HEK293 (cell line): Measurements from ENCODE around the gene RPL26.
A peak's percentile ranks its signal among the peaks of the same experiment; 100 is the strongest.

ENCODE experiments used
- CTCF ChIA-PET: fragments of 350-600 bp; formaldehyde crosslinking; extraction: SDS; loops from one replicate; lab custom pipeline; 2021; ENCODE audit warnings: antibody characterized with exemption; lab: Yijun Ruan, JAX
- POLR2A ChIA-PET: fragments of 300-600 bp; formaldehyde crosslinking; extraction: SDS; loops from one replicate; lab custom pipeline; 2020; ENCODE audit warnings: antibody characterized with exemption, inconsistent platforms; lab: Yijun Ruan, JAX
- H3K27ac ChIP-seq: fragments of 200-500 bp; sonication (Bioruptor generic); 2 replicates; pipeline ENCODE4 v1.5.1; 2014; ENCODE audit warnings: low read depth, low read length, control low read depth, inconsistent platforms; ENCODE audit errors: extremely low read depth
- H3K36me3 ChIP-seq, 2 experiments: fragments of 200-500 bp in 1 of 2; sonication (Bioruptor generic) in 1 of 2; 1 replicate in 1 of 2; 2 replicates in 1 of 2; pipeline ENCODE4 v1.5.1; 2014 to 2017; ENCODE audit warnings: inconsistent platforms in 2 of 2, low read length in 2 of 2; ENCODE audit not compliant: control insufficient read depth in 2 of 2, insufficient read depth in 1 of 2
- H3K4me1 ChIP-seq: fragments of 200-500 bp; sonication (Bioruptor generic); 2 replicates; pipeline ENCODE4 v1.5.1; 2014; ENCODE audit warnings: mild to moderate bottlenecking, low read length, inconsistent platforms; ENCODE audit not compliant: control insufficient read depth, insufficient read depth
- H3K4me3 ChIP-seq: 2 replicates; pipeline ENCODE4 v1.5.1; 2011; ENCODE audit warnings: low read depth, mild to moderate bottlenecking, control low read depth, low read length, moderate library complexity
- H3K9me3 ChIP-seq: fragments of 200-500 bp; sonication (Bioruptor generic); 2 replicates; pipeline ENCODE4 v1.5.1; 2014; ENCODE audit warnings: low read depth, low read length, inconsistent platforms; ENCODE audit not compliant: control insufficient read depth, insufficient read depth
- GLI2 ChIP-seq: fragments of 450-650 bp; formaldehyde crosslinking; IDR thresholded peaks from 2 replicates; pipeline ENCODE4; 2017; ENCODE audit warnings: missing biosample characterization, missing genetic modification characterization, low read depth, borderline replicate concordance
- HOXA7 ChIP-seq: sonication (generic); formaldehyde crosslinking; IDR thresholded peaks from 2 replicates; pipeline ENCODE4 v1.8.1; 2022; ENCODE audit warnings: missing genetic modification reagents, borderline replicate concordance
- IKZF3 ChIP-seq: fragments of 450-650 bp; IDR thresholded peaks from 2 replicates; pipeline ENCODE4 v1.5.0; 2018; ENCODE audit warnings: missing biosample characterization, mild to moderate bottlenecking, missing genetic modification characterization, moderate library complexity
- KLF8 ChIP-seq: fragments of 450-650 bp; formaldehyde crosslinking; IDR thresholded peaks from 2 replicates; pipeline ENCODE4 v1.5.1; 2016; ENCODE audit warnings: missing biosample characterization, missing genetic modification characterization
- PRDM1 ChIP-seq: fragments of 450-650 bp; formaldehyde crosslinking; IDR thresholded peaks from 2 replicates; pipeline ENCODE4; 2016; ENCODE audit warnings: missing biosample characterization, missing genetic modification characterization
- YY1 ChIP-seq: fragments of 450-650 bp; formaldehyde crosslinking; IDR thresholded peaks from 2 replicates; pipeline ENCODE4 v1.5.1; 2018; ENCODE audit warnings: missing biosample characterization, missing genetic modification characterization
- ZBTB17 ChIP-seq: fragments of 450-650 bp; formaldehyde crosslinking; IDR thresholded peaks from 2 replicates; pipeline ENCODE4 v1.5.1; 2016; ENCODE audit warnings: missing biosample characterization, missing genetic modification characterization
- ZBTB48 ChIP-seq: fragments of 450-650 bp; formaldehyde crosslinking; IDR thresholded peaks from 2 replicates; pipeline ENCODE4 v1.5.1; 2016; ENCODE audit warnings: missing biosample characterization, missing genetic modification characterization
- ZBTB7A ChIP-seq: fragments of 450-650 bp; formaldehyde crosslinking; IDR thresholded peaks from 2 replicates; pipeline ENCODE4 v1.5.1; 2016; ENCODE audit warnings: low read depth, missing biosample characterization, missing genetic modification characterization
- ZBTB8A ChIP-seq: fragments of 450-650 bp; formaldehyde crosslinking; IDR thresholded peaks from 2 replicates; pipeline ENCODE4 v1.5.1; 2016; ENCODE audit warnings: missing biosample characterization, missing genetic modification characterization
- ZNF2 ChIP-seq: fragments of 450-650 bp; formaldehyde crosslinking; IDR thresholded peaks from 2 replicates; pipeline ENCODE4 v1.5.1; 2016; ENCODE audit warnings: missing biosample characterization, missing genetic modification characterization
- ZNF311 ChIP-seq: fragments of 450-650 bp; formaldehyde crosslinking; IDR thresholded peaks from 2 replicates; pipeline ENCODE4 v1.5.1; 2017; ENCODE audit warnings: missing biosample characterization, missing genetic modification characterization, borderline replicate concordance
- ZNF341 ChIP-seq: fragments of 450-650 bp; formaldehyde crosslinking; IDR thresholded peaks from 2 replicates; pipeline ENCODE4; 2016; ENCODE audit warnings: low read depth, missing biosample characterization, missing genetic modification characterization
- ZNF366 ChIP-seq: fragments of 450-650 bp; formaldehyde crosslinking; conservative IDR thresholded peaks from 2 replicates; pipeline ENCODE4 v1.5.1; 2016; ENCODE audit warnings: missing biosample characterization, missing genetic modification characterization
- ZNF37A ChIP-seq: fragments of 450-650 bp; IDR thresholded peaks from 2 replicates; pipeline ENCODE4 v1.5.1; 2018; ENCODE audit warnings: missing biosample characterization, missing genetic modification characterization
- ZNF416 ChIP-seq: fragments of 450-650 bp; formaldehyde crosslinking; IDR thresholded peaks from 2 replicates; pipeline ENCODE4 v1.5.1; 2016; ENCODE audit warnings: missing biosample characterization, missing genetic modification characterization
- ZNF423 ChIP-seq: fragments of 450-650 bp; formaldehyde crosslinking; IDR thresholded peaks from 2 replicates; pipeline ENCODE4 v1.5.1; 2016; ENCODE audit warnings: missing biosample characterization, missing genetic modification characterization
- ZNF521 ChIP-seq: fragments of 450-650 bp; formaldehyde crosslinking; IDR thresholded peaks from 2 replicates; pipeline ENCODE4 v1.5.1; 2017; ENCODE audit warnings: missing biosample characterization, mild to moderate bottlenecking, missing genetic modification characterization
- ZNF529 ChIP-seq: fragments of 450-650 bp; formaldehyde crosslinking; IDR thresholded peaks from 2 replicates; pipeline ENCODE4 v1.5.1; 2017; ENCODE audit warnings: missing genetic modification characterization, missing biosample characterization; ENCODE audit not compliant: insufficient replicate concordance
- ZNF561 ChIP-seq: fragments of 450-650 bp; IDR thresholded peaks from 2 replicates; pipeline ENCODE4 v1.5.1; 2018; ENCODE audit warnings: missing biosample characterization, missing genetic modification characterization, borderline replicate concordance
- ZNF621 ChIP-seq: fragments of 450-650 bp; formaldehyde crosslinking; IDR thresholded peaks from 2 replicates; pipeline ENCODE4 v1.5.1; 2017; ENCODE audit warnings: missing biosample characterization, missing genetic modification characterization
- ZNF623 ChIP-seq: fragments of 450-650 bp; formaldehyde crosslinking; IDR thresholded peaks from 2 replicates; pipeline ENCODE4 v1.5.1; 2016; ENCODE audit warnings: missing biosample characterization, missing genetic modification characterization
- ZNF629 ChIP-seq: fragments of 450-650 bp; formaldehyde crosslinking; IDR thresholded peaks from 2 replicates; pipeline ENCODE4 v1.5.1; 2017; ENCODE audit warnings: missing biosample characterization, missing genetic modification characterization
- ZNF692 ChIP-seq: fragments of 450-650 bp; formaldehyde crosslinking; IDR thresholded peaks from 2 replicates; pipeline ENCODE4 v1.5.1; 2016; ENCODE audit warnings: missing biosample characterization, missing genetic modification characterization
- ZNF747 ChIP-seq: fragments of 450-650 bp; formaldehyde crosslinking; IDR thresholded peaks from 2 replicates; pipeline ENCODE4 v1.5.1; 2016; ENCODE audit warnings: missing biosample characterization, missing genetic modification characterization
- ZNF792 ChIP-seq: fragments of 450-650 bp; formaldehyde crosslinking; IDR thresholded peaks from 2 replicates; pipeline ENCODE4 v1.5.1; 2016; ENCODE audit warnings: missing biosample characterization, missing genetic modification characterization
- ZSCAN16 ChIP-seq: fragments of 450-650 bp; formaldehyde crosslinking; IDR thresholded peaks from 2 replicates; pipeline ENCODE4 v1.5.1; 2016; ENCODE audit warnings: missing biosample characterization, missing genetic modification characterization

RPL26 gene

GRCh38 chr17:8371786-8372185 lies 11.2 kb downstream of the RPL26 start:
- CTCF ChIA-PET = interaction anchor here (1.4 to 1.5 kb wide), 2 partner anchors 11 to 375 kb away, joined by 3 to 6 read pairs; partner anchors contain the start of gene RPL26
- Histone ChIP-seq H3K36me3 (peaks cover 33 to 37% of the 10 kb centered on the region in 2 experiments), H3K27ac (no peak overlapping the region), H3K9me3 (no peaks in the 10 kb centered on the region), H3K4me3 (no peak overlapping the region), H3K4me1 (peaks cover 4% of the 10 kb centered on the region; the same call in 1 of the 2 replicates)
- POLR2A ChIA-PET = no interaction called here
- TF ChIP-seq ZNF692 (tag by site-specific recombination) = no peak
- TF ChIP-seq ZNF341 (tag by site-specific recombination) = no peak
- no peak for TF ChIP-seq ZNF366 (tag by site-specific recombination)
- no peak for TF ChIP-seq ZNF311 (tag by site-specific recombination)
- 0 out of 2 replicates have a peak, but pooled peaks have one; percentile 23 for TF ChIP-seq ZBTB17 (tag by site-specific recombination)

- ChIA-PET CTCF (interaction anchor here (0.7 to 0.8 kb wide), 2 partner anchors 309 to 510 kb away, joined by 3 to 4 read pairs; no protein-coding TSS in a partner anchor), POLR2A (no interaction called here)
- peak; percentile 73 for TF ChIP-seq PRDM1 (tag by site-specific recombination)
- no peak for TF ChIP-seq ZNF747 (tag by site-specific recombination)
- TF ChIP-seq HOXA7 (CRISPR knock-in tag) = no peak
- TF ChIP-seq ZNF521 (tag by site-specific recombination) = no peak
- no peak for TF ChIP-seq ZNF37A
- TF ChIP-seq ZNF416 (tag by site-specific recombination) = no peak
- H3K9me3 ChIP-seq = no peaks in the 10 kb centered on the region
- H3K27ac ChIP-seq = no peak overlapping the region
- H3K36me3 ChIP-seq = peaks cover 33 to 34% of the 10 kb centered on the region in 2 experiments
- H3K4me3 ChIP-seq = no peak overlapping the region
- H3K4me1 ChIP-seq = no peaks in the 10 kb centered on the region
Measured at GRCh38 chr17:8369944-8370343, 13.0 kb downstream of the RPL26 start.

- TF ChIP-seq GLI2 = no peak
- no peak for TF ChIP-seq KLF8 (tag by site-specific recombination)
- no peak for TF ChIP-seq IKZF3 (tag by site-specific recombination)
- TF ChIP-seq ZSCAN16 (tag by site-specific recombination) = no peak
- TF ChIP-seq ZNF792 (tag by site-specific recombination) = no peak
- TF ChIP-seq ZNF529 (tag by site-specific recombination) = no peak
- TF ChIP-seq ZBTB7A (tag by site-specific recombination) = no peak
- TF ChIP-seq ZNF621 (tag by site-specific recombination) = no peak
- TF ChIP-seq ZBTB8A (tag by site-specific recombination) = no peak
- TF ChIP-seq ZNF423 (tag by site-specific recombination) = no peak
- TF ChIP-seq ZBTB48 (tag by site-specific recombination) = no peak
- TF ChIP-seq YY1 (tag by site-specific recombination) = no peak
- no peak for TF ChIP-seq ZNF623
- no peak for TF ChIP-seq ZNF2 (tag by site-specific recombination)
- no peak for TF ChIP-seq ZNF561 (tag by site-specific recombination)
- no peak for TF ChIP-seq ZNF629 (tag by site-specific recombination)
- H3K4me3 ChIP-seq = no peak overlapping the region
- H3K36me3 ChIP-seq = peaks cover 33 to 39% of the 10 kb centered on the region in 2 experiments
- no peaks in the 10 kb centered on the region for H3K9me3 ChIP-seq
- no peak overlapping the region for H3K27ac ChIP-seq
- POLR2A ChIA-PET = no interaction called here
- H3K4me1 ChIP-seq = no peaks in the 10 kb centered on the region
- CTCF ChIA-PET = no interaction called here
Measured at GRCh38 chr17:8368193-8368592, 14.8 kb downstream of the RPL26 start.
